GM21360 (cell line): ENCODE results near the gene ZNF619.

ENCODE experiments used
- ATAC-seq: cut with Tn5 transposase; IDR thresholded peaks from one replicate; pipeline ENCODE4 v1.9.1; 2021; ENCODE audit warnings: mild to moderate bottlenecking, moderate library complexity; ENCODE audit not compliant: unreplicated experiment

ZNF619 gene

DNA sequence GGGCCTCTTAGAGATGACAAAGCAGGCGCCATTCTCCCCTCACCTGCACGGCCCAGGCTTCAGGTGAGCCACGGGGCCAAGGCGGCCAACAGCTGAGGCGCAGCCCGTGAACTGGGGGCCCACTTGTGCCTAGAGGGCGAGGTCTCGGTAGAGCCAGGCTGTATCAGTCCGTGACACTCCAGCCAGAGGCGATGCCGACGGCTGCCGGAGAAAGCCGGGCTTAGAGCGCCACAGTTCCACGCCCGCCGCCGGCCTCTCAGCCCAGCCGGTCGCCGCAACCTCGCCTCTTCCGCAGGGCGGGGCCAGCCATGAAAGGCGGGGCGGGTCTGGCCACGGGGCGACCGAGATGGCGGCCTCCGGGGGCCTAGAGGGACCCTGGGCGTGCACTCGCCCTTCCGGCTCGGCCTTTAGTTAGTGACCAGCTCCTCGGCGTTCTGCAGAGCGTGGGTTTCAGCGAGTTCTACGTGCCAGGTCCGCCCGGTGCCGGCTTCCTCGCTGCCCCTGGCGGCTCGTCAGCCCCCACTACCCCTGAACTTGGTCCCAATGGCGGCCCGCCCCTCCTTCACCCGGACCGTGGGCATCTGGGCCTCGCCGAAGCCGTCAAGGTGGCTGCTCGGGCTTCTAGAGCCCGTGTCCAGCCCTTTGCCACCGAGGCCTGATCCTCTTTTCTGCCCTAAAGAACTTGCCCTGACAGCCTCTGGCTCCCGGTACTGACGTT is 47.8 kb downstream of the ZNF619 start, which contains the start of gene ZNF621:
Gene ZNF621, plus strand, starts transcription at position 393 of the 718 bp plus-strand sequence. CDS start 881 bp downstream, outside the sequence.
- ATAC-seq = peak; percentile 97

DNA sequence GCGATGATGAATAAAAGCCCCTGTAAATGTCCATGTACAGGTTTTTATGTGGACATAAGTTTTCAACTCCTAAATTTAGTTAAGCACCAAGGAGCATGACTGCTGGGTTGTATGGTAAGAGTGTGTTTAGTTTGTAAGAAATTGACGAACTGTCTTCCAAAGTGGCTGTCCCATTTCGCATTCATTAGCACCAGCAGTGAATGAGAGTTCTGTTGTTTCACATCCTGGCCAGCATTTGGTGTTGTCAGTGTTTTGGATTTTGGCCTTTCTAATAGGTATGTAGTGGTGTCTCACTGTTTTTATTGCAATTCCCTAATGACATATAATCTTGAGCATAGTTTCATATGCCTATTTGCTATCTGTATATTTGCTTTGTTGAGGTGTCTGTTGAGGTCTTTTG is 51.5 kb downstream of the ZNF619 start:
- ATAC-seq = no peak

DNA sequence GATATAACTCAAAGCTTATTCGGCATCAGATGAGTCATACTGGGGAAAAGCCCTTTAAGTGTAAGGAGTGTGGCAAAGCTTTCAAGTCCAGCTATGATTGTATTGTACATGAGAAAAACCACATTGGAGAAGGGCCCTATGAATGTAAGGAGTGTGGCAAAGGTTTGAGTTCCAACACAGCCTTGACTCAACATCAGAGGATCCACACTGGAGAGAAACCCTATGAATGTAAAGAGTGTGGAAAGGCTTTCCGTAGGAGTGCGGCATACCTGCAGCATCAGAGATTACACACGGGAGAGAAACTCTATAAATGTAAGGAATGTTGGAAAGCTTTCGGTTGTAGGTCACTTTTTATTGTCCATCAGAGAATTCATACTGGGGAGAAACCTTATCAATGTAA is 55.3 kb downstream of the ZNF619 start:
- no peak for ATAC-seq

DNA sequence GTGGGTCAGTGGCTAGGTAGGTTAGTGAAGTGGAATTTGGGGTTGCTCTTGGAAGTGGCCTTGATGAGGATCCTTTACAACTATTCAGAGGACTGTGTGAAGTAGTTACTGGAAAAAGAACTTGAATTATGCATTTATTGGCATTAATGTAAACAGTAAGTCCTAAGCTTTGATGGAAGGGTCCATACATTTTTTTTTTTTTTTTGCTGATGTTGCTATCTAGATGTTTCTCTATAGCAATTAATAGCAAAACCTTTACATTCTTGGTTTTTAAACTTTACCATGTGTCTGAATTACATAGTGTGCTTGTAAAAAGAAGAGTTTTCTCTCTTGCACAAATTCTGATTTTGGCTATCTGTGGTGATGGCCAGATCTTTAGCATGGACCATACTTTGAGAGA is 57.4 kb downstream of the ZNF619 start:
- no peak for ATAC-seq
